ENCODE results near the gene TCEAL9. TPM values are rescaled to one million over a fixed set of nuclear protein-coding genes. Genes with fewer than 3 reads are reported as not detected.
"Not testable (repeated sequence)": the region's sequence is repeated elsewhere in the genome, so short reads cannot be mapped to it uniquely, and the experiment has no call there.

Gene TCEAL9
- total RNA-seq, 2 experiments from 2014 or later: 0.84 to 1.2 TPM

GRCh38 chrX:103376118-103376978, 20.0 kb downstream of the TCEAL9 start, which contains the start of gene BEX3:
Gene BEX3, plus strand, starts transcription at chrX:103376538. Its CDS starts 984 bp downstream, at chrX:103377522.
- no peaks in the 10 kb centered on the region for H3K36me3 Mint-ChIP-seq (ENCODE audit: low read depth)
- H3K9me3 Mint-ChIP-seq (ENCODE audit: insufficient read depth): no peaks in the 10 kb centered on the region
- DNase-seq (peak; percentile 31), ATAC-seq (peak; percentile 71)
- H3K4me3 Mint-ChIP-seq: peak within 1 kb of the TSS; percentile 71
- ChIA-PET CTCF (no interaction called here), POLR2A (no interaction called here)
- H3K27ac Mint-ChIP-seq: peak within 1 kb of the TSS; percentile 43
- peaks cover 2% of the 10 kb centered on the region for H3K27me3 Mint-ChIP-seq (ENCODE audit: low read depth)
- H3K4me1 Mint-ChIP-seq (ENCODE audit: low read depth): peaks cover 7% of the 10 kb centered on the region

- DNase-seq (no peak), ATAC-seq (peak; percentile 44)
- peaks cover 7% of the 10 kb centered on the region for H3K4me1 Mint-ChIP-seq (ENCODE audit: low read depth)
- H3K27ac Mint-ChIP-seq: no peak overlapping the region
- H3K4me3 Mint-ChIP-seq: peak overlapping the region; percentile 71
- CTCF ChIA-PET: no interaction called here
- POLR2A ChIA-PET: no interaction called here
- H3K27me3 Mint-ChIP-seq (ENCODE audit: low read depth): peaks cover 2% of the 10 kb centered on the region
- H3K9me3 Mint-ChIP-seq (ENCODE audit: insufficient read depth): no peaks in the 10 kb centered on the region
- H3K36me3 Mint-ChIP-seq (ENCODE audit: low read depth): no peaks in the 10 kb centered on the region
Observed at GRCh38 chrX:103376979-103377324, 20.6 kb downstream of the TCEAL9 start.

GRCh38 chrX:103378990-103379389, 22.7 kb downstream of the TCEAL9 start:
- Mint-ChIP-seq H3K9me3 (ENCODE audit: insufficient read depth) (no peaks in the 10 kb centered on the region), H3K4me1 (ENCODE audit: low read depth) (peaks cover 7% of the 10 kb centered on the region), H3K27ac (no peak overlapping the region), H3K27me3 (ENCODE audit: low read depth) (peaks cover 2% of the 10 kb centered on the region), H3K4me3 (no peak overlapping the region), H3K36me3 (ENCODE audit: low read depth) (no peaks in the 10 kb centered on the region)
- CTCF ChIA-PET: no interaction called here
- POLR2A ChIA-PET: no interaction called here
- DNase-seq (no peak), ATAC-seq (no peak)

GRCh38 chrX:103382877-103383276, 26.6 kb downstream of the TCEAL9 start:
- ChIA-PET POLR2A (no interaction called here), CTCF (no interaction called here)
- Mint-ChIP-seq H3K9me3 (ENCODE audit: insufficient read depth) (no peaks in the 10 kb centered on the region), H3K4me1 (ENCODE audit: low read depth) (no peaks in the 10 kb centered on the region), H3K27me3 (ENCODE audit: low read depth) (no peaks in the 10 kb centered on the region), H3K36me3 (ENCODE audit: low read depth) (no peaks in the 10 kb centered on the region), H3K27ac (no peak overlapping the region), H3K4me3 (no peak overlapping the region)
- DNase-seq (no peak), ATAC-seq (no peak)

GRCh38 chrX:103384672-103385071, 28.4 kb downstream of the TCEAL9 start:
- H3K9me3 Mint-ChIP-seq (ENCODE audit: insufficient read depth): no peaks in the 10 kb centered on the region
- POLR2A ChIA-PET: no interaction called here
- H3K27me3 Mint-ChIP-seq (ENCODE audit: low read depth): peaks cover 3% of the 10 kb centered on the region

GRCh38 chrX:103385283-103385830, 29.1 kb downstream of the TCEAL9 start:
- H3K36me3 Mint-ChIP-seq (ENCODE audit: low read depth); DNase-seq; ATAC-seq; CTCF ChIA-PET; H3K27me3 Mint-ChIP-seq (ENCODE audit: low read depth); POLR2A ChIA-PET; H3K9me3 Mint-ChIP-seq (ENCODE audit: insufficient read depth); H3K4me3 Mint-ChIP-seq; H3K4me1 Mint-ChIP-seq (ENCODE audit: low read depth); H3K27ac Mint-ChIP-seq: not testable (repeated sequence)

More at GRCh38 chrX:103384672-103385071, 28.4 kb downstream of the TCEAL9 start:
- H3K4me1 Mint-ChIP-seq (ENCODE audit: low read depth): no peaks in the 10 kb centered on the region
- no peak overlapping the region for H3K4me3 Mint-ChIP-seq
- ATAC-seq: no peak
- DNase-seq: no peak
- H3K27ac Mint-ChIP-seq: no peak overlapping the region
- no peaks in the 10 kb centered on the region for H3K36me3 Mint-ChIP-seq (ENCODE audit: low read depth)
- CTCF ChIA-PET: no interaction called here

- no peak overlapping the region for H3K27ac Mint-ChIP-seq
- no peak for ATAC-seq
- no peaks in the 10 kb centered on the region for H3K36me3 Mint-ChIP-seq (ENCODE audit: low read depth)
- ChIA-PET POLR2A (no interaction called here), CTCF (no interaction called here)
- H3K9me3 Mint-ChIP-seq (ENCODE audit: insufficient read depth): no peaks in the 10 kb centered on the region
- H3K27me3 Mint-ChIP-seq (ENCODE audit: low read depth): peaks cover 9% of the 10 kb centered on the region
- H3K4me1 Mint-ChIP-seq (ENCODE audit: low read depth): no peaks in the 10 kb centered on the region
- no peak overlapping the region for H3K4me3 Mint-ChIP-seq
- DNase-seq: no peak
Observed at GRCh38 chrX:103386332-103386731, 30.0 kb downstream of the TCEAL9 start.

GRCh38 chrX:103393487-103393886, 37.2 kb downstream of the TCEAL9 start:
- H3K9me3 Mint-ChIP-seq (ENCODE audit: insufficient read depth): no peaks in the 10 kb centered on the region
- H3K4me3 Mint-ChIP-seq: no peak overlapping the region
- no peak overlapping the region for H3K27ac Mint-ChIP-seq
- ChIA-PET CTCF (no interaction called here), POLR2A (no interaction called here)
- no peaks in the 10 kb centered on the region for H3K36me3 Mint-ChIP-seq (ENCODE audit: low read depth)
- no peak for ATAC-seq
- peaks cover 11% of the 10 kb centered on the region for H3K27me3 Mint-ChIP-seq (ENCODE audit: low read depth)
- no peaks in the 10 kb centered on the region for H3K4me1 Mint-ChIP-seq (ENCODE audit: low read depth)
- no peak for DNase-seq

- Mint-ChIP-seq H3K27me3 (ENCODE audit: low read depth) (peaks cover 4% of the 10 kb centered on the region), H3K4me3 (no peak overlapping the region), H3K27ac (no peak overlapping the region), H3K4me1 (ENCODE audit: low read depth) (no peaks in the 10 kb centered on the region), H3K9me3 (ENCODE audit: insufficient read depth) (no peaks in the 10 kb centered on the region), H3K36me3 (ENCODE audit: low read depth) (no peaks in the 10 kb centered on the region)
- ATAC-seq (no peak), DNase-seq (no peak)
- CTCF ChIA-PET: no interaction called here
- POLR2A ChIA-PET: no interaction called here
Observed at GRCh38 chrX:103396186-103396585, 39.9 kb downstream of the TCEAL9 start.

- H3K36me3 Mint-ChIP-seq (ENCODE audit: low read depth): no peaks in the 10 kb centered on the region
- ATAC-seq (no peak), DNase-seq (no peak)
- H3K4me3 Mint-ChIP-seq: no peak overlapping the region
- no peak overlapping the region for H3K27ac Mint-ChIP-seq
- H3K4me1 Mint-ChIP-seq (ENCODE audit: low read depth): no peaks in the 10 kb centered on the region
- ChIA-PET CTCF (no interaction called here), POLR2A (no interaction called here)
- H3K9me3 Mint-ChIP-seq (ENCODE audit: insufficient read depth): no peaks in the 10 kb centered on the region
- H3K27me3 Mint-ChIP-seq (ENCODE audit: low read depth): peaks cover 4% of the 10 kb centered on the region
Observed at GRCh38 chrX:103396660-103397059, 40.4 kb downstream of the TCEAL9 start.

- ChIA-PET CTCF (no interaction called here), POLR2A (no interaction called here)
- H3K36me3 Mint-ChIP-seq (ENCODE audit: low read depth): no peaks in the 10 kb centered on the region
Observed at GRCh38 chrX:103397707-103398106, 41.4 kb downstream of the TCEAL9 start.

GRCh38 chrX:103398421-103398864, 42.1 kb downstream of the TCEAL9 start:
- no peak overlapping the region for H3K27ac Mint-ChIP-seq
- DNase-seq (no peak), ATAC-seq (no peak)
- H3K9me3 Mint-ChIP-seq (ENCODE audit: insufficient read depth): no peaks in the 10 kb centered on the region
- H3K4me3 Mint-ChIP-seq: no peak overlapping the region
- POLR2A ChIA-PET: no interaction called here
- H3K4me1 Mint-ChIP-seq (ENCODE audit: low read depth): no peaks in the 10 kb centered on the region
- CTCF ChIA-PET: no interaction called here
- no peaks in the 10 kb centered on the region for H3K36me3 Mint-ChIP-seq (ENCODE audit: low read depth)
- H3K27me3 Mint-ChIP-seq (ENCODE audit: low read depth): peaks cover 5% of the 10 kb centered on the region

More at GRCh38 chrX:103397707-103398106, 41.4 kb downstream of the TCEAL9 start:
- ATAC-seq (no peak), DNase-seq (no peak)
- peaks cover 7% of the 10 kb centered on the region for H3K27me3 Mint-ChIP-seq (ENCODE audit: low read depth)
- H3K4me1 Mint-ChIP-seq (ENCODE audit: low read depth): no peaks in the 10 kb centered on the region
- no peak overlapping the region for H3K27ac Mint-ChIP-seq
- H3K9me3 Mint-ChIP-seq (ENCODE audit: insufficient read depth): no peaks in the 10 kb centered on the region
- no peak overlapping the region for H3K4me3 Mint-ChIP-seq
